DND-41 (cell line): ENCODE data around the gene HES6.

Experiments used
- EZH2 ChIP-seq: IDR thresholded peaks from 3 replicates; pipeline ENCODE4 v1.6.1; 2012; ENCODE audit warnings: borderline replicate concordance, low read depth, mild to moderate bottlenecking, moderate library complexity, low read length, inconsistent platforms; ENCODE audit not compliant: severe bottlenecking
- TF ChIP-seq, protein P1 (sequence below): IDR thresholded peaks from 2 replicates; pipeline ENCODE4 v1.5.1; 2012; ENCODE audit warnings: borderline replicate concordance, low read length, moderate library complexity, mild to moderate bottlenecking; ENCODE audit not compliant: poor library complexity, severe bottlenecking; ENCODE audit errors: extremely low read depth

DNA sequence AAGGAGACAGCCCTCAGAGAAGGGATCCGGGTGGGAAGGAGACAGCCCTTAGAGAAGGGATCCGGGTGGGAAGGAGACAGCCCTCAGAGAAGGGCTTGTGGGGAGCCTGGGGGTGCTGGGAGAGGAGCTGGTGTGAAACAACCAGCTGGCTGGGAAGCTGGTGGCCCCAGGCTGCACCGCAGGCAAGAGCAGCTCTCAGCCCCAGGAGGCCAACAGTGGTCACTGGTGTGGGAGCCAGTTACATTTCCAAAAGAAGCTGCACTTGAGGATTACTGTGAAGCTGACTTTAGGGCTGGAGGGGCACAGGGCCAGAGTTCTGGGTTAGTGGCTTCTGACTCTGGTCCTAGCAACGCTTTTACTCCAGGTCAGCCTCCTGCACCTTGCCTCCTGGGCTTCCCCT, 3.3 kb downstream of the HES6 start:
- TF ChIP-seq, protein P1, sequence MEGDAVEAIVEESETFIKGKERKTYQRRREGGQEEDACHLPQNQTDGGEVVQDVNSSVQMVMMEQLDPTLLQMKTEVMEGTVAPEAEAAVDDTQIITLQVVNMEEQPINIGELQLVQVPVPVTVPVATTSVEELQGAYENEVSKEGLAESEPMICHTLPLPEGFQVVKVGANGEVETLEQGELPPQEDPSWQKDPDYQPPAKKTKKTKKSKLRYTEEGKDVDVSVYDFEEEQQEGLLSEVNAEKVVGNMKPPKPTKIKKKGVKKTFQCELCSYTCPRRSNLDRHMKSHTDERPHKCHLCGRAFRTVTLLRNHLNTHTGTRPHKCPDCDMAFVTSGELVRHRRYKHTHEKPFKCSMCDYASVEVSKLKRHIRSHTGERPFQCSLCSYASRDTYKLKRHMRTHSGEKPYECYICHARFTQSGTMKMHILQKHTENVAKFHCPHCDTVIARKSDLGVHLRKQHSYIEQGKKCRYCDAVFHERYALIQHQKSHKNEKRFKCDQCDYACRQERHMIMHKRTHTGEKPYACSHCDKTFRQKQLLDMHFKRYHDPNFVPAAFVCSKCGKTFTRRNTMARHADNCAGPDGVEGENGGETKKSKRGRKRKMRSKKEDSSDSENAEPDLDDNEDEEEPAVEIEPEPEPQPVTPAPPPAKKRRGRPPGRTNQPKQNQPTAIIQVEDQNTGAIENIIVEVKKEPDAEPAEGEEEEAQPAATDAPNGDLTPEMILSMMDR = no peak
- no peak for TF ChIP-seq EZH2
